ENCODE measurements around the gene IFI16.
"Not testable (repeated sequence)": the region's sequence is repeated elsewhere in the genome, so short reads cannot be mapped to it uniquely, and the experiment has no call there.

Gene IFI16

DNA sequence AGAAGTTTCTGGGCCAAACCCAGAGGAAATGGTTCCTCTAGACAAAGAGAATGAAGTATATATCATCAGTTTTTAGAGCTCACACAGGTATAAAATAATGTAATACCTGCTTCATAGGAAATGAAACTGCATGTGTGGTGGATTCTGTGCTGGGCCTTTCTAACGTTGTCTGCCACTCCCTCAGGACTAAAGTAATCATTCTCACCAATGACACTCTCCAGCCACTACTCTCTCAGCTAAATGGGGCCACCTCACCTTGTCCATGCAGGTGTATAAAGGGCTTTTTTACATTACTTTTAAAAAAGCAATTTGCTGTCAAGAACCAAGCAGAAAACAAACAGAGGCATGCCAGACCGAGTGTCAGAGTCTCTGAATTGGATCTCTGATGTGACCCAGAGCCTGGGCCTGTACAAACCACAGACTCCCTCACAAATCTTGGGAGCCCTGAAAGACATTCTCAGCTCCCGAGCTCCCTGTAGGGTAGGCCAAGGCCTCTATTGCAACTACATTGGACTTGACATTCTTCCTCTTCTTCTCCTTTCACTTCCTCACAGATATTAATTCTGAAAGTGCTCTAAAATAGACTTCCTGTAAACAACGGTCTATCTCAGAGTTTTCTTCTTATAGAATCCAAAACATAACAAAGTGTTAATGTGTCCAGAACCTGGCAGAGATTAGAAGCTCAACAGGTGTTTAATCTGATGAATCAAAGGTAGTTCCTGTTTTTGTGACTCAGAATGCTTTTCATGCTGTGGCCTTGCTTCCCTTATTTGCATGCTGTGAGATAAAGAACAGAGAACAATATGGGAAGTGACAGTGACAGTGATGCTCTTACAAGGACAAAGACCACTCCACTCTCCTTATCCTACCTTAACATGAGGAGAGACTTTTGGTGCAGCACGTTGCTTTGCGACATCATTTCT is 58.3 kb downstream of the IFI16 start:
- no peak for DNase-seq

DNA sequence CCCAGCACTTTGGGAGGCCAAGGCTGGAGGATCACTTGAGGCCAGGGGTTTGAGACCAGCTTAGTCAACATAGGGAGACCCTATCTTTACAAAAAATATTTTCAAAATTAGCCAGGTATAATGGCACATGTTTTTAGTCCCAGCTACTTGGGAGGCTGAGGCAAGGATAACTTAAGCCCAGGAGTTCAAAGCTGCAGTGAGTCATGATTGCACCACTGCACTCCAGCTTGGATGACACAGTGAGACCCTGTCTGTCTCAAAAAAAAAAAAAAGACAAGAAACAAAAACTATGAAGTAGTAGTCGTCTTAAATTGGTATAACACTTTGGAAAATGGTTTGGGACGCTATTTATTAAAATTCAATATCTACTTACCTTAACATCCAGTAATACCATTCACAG is 59.2 kb downstream of the IFI16 start:
- DNase-seq, result no peak

DNA sequence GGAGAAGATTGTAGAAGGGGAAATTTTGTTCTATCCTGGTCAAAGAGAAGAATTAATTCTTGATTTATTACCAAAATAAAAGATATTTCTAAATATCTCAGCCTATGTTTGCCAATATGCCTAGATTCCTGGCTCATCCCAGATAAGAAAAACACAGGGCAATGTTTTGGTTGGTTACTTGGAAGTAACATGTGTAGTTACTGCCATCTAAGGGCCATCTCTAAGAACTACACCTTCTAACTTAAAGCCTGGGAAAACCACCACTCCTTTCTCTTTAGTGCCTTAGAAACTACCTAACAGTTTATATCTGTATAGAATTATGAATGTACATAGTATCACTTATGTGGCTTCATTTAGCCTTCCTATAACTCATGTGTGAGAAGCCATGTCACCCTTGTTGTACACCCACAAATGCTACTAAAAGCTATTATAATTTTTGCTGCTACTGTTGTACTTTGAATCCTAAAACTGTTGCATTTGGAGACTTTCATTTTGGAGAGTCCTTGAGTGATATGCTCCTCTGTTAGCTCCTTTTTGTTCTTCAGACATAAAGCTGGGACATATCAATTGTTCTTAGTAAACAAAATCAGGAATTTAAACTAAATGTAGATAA is 62.4 kb downstream of the IFI16 start:
- DNase-seq, result no peak

- DNase-seq, result no peak
Observed at GRCh38 chr1:159076438-159077119, 66.9 kb downstream of the IFI16 start, which contains the start of gene AIM2. Gene AIM2 (minus strand): TSS chr1:159076766. CDS start chr1:159073499, 3,267 bp downstream.

GRCh38 chr1:159077120-159077961 is 67.6 kb downstream of the IFI16 start:
- no peak for DNase-seq

- no peak for DNase-seq
Observed at GRCh38 chr1:159079525-159079924, 69.8 kb downstream of the IFI16 start.

- no peak for DNase-seq
Observed at GRCh38 chr1:159081626-159082025, 71.9 kb downstream of the IFI16 start.

GRCh38 chr1:159083013-159083412 is 73.3 kb downstream of the IFI16 start:
- DNase-seq, result no peak

GRCh38 chr1:159084152-159084551 is 74.4 kb downstream of the IFI16 start:
- no peak for DNase-seq

DNA sequence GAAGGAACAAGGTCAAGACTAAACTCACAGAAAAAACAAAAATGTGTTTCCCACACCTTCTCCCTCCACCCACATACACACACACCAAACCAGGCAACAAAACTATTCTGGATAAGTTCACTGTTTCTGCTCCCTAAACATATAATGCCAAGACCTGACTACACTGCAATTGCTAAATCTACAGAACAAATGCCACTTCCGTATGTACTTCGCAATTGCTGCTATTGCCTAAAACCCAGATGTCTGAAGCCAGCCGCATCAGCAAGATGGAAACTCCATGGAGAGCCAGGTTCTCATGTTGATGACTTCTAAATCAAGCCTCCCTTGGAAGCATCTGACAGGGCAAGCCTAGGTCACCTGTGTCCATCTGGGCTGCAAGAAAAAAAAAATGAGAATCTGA is 75.2 kb downstream of the IFI16 start:
- no peak for DNase-seq

DNA sequence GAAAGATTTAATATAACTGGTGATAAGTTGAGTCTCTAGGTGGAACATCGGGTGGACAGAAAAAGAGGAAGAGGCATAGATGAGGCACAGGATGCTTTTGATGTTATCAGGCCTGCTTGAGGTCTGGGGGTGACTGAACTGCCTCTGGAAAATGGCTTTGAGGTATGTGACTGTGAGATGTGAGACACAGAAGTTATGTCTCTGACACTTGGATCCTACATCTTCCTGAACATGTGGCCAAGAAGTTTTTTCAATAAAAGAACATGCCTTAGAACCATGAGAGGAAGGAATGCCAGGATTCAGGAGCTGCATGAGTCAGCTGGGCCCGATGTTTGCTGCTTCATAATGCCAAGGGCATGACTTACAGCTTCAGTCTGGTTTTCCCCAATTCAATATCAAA is 78.3 kb downstream of the IFI16 start:
- DNase-seq, result no peak

DNA sequence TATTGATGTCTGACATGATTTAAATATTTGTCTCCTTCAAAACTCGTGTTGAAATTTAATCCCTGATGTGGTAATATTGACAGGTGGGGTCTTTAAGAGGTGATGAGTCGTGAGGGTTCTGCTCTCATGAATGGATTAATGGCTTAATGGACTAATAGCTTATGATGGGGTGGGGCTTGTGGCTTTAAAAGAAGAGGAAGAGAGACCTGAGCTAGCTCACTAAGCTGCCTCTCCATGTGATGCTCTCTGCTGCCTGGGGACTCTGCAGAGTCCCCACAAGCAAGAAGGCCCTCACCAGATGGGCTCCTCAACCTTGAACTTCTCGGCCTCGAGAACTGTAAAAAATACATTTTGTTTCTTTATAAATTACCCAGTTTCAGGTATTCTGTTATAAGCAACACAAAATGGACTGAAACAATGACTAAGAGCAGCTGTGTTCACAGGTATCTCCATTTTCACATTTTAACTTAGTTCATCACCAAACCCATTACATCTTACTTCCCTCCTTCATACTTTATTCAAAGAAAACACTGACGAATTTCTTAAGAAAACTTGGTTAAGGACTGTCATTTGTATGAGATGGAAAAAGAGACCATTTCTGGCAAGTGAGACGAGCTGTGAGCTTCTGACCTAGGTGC is 79.0 kb downstream of the IFI16 start:
- DNase-seq, result no peak

DNA sequence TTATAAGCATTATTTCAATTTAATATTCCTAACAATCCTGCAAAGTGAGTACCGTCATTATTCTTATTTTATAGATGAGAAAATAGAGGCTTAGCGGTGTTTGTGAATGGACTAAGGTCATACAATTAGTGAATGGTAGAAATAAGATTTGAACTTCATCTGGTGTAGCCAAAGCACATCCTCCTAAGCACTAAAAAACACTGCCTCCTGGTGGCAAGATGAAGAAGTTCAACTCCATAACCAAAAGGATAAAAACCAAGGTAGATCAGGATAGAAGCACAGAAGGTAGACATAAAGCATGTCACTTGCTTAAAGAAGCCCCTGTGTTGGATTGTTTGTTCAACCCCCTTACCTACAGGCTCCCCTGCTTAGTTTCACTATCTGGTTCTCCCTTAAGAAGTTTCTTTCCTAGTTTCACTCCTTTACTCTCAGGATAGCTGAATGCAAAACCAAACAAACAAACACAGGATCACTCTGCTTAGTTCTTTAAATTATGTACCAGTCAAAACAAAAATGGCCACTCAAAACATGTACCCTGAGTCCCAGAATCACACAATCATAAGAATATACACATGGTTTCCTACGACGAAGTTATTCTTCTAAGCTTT is 79.6 kb downstream of the IFI16 start:
- DNase-seq, result no peak

GRCh38 chr1:159090286-159091179 is 80.8 kb downstream of the IFI16 start:
- DNase-seq, result no peak

DNA sequence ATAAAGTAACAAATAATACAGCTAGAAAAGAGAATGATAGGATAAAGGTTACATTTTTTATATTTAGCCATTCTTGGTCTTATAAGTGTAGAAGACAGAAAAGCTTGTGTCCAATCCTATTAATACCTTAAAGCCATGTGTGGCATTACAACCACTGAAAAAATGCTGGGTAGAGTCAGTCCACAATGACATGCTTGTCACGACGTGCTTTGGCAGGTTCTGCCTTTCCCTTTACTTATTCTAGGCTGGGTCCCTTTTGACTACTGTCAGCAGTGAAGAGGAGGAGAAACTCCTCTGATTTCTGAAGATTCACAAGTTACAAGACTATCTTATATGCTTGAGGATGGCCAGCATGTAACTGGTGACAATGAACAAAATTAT is 81.5 kb downstream of the IFI16 start:
- DNase-seq, result no peak

DNA sequence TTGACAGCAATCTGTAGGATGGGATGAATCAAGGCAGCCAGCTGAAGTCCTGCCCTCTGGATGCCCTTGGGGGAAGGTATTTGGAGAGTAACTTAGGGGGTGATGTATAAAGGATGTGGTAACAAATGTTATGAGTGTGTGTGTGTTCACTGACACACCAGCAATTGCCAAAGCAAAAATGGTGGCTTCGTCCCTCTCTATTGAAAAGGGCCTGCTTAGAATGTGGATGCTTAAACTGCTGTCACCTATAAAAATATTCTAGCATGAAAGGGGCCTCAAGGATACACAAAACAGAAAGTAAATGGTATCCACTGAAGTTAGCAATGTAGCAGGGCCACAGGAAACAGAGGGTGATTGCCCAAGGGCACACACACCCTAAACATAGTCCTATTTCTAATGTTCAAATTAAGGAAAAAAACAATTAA is 81.9 kb downstream of the IFI16 start:
- DNase-seq, result no peak

GRCh38 chr1:159092036-159092760 is 82.5 kb downstream of the IFI16 start:
- no peak for DNase-seq

DNA sequence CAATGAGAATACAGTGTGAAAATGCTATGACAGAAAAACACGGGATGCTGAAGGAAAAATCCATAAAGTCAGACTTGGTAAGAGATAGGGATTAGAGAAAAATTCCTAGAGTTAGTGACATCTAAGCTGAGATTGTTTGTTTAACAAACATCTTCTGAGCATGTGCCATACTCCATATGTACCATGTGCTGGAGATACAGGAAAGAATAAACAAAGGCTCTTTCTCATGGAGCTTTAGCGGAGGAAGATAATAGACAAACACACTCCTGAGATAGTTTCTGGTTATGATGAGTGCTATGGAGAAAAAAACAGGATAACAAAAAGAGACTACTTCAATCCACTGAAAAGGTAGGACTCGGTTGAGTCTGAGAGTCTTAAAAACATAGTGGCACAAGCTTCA is 88.9 kb downstream of the IFI16 start:
- no peak for DNase-seq

DNA sequence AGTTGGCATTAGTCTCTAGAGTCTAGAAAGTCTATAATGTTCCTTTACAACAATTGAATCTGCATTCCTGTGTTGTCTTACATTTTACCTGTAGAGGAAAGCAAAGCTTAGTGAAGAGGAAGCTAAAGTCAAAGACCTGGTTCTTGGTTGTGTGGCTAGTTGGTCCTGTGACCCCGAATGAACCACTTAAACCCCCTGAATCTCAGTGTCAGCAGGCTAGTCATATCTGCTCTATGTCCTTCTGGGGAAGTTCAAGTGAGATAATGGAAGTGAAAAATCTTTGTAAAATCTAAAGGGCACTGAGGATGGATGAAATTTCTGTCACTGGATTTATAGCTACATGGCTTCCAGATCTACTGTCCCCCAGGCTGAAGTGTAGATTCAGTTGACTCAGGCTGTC is 90.9 kb downstream of the IFI16 start:
- DNase-seq, result no peak

- DNase-seq, result not testable (repeated sequence)
Observed at GRCh38 chr1:159103021-159103420, 93.3 kb downstream of the IFI16 start.
